Limb (tissue), 2 donors: ENCODE measurements around the gene MPZ.
A peak's percentile ranks its signal among the peaks of the same experiment; 100 is the strongest.
"Not testable (repeated sequence)": the region's sequence is repeated elsewhere in the genome, so short reads cannot be mapped to it uniquely, and the experiment has no call there.

Experiments used
- DNase-seq, 2 donors: peaks; one replicate each; pipeline ENCODE4 v3.0.0-alpha.2; 2016; ENCODE audit errors: extremely low spot score in 2 of 2

MPZ gene

DNA sequence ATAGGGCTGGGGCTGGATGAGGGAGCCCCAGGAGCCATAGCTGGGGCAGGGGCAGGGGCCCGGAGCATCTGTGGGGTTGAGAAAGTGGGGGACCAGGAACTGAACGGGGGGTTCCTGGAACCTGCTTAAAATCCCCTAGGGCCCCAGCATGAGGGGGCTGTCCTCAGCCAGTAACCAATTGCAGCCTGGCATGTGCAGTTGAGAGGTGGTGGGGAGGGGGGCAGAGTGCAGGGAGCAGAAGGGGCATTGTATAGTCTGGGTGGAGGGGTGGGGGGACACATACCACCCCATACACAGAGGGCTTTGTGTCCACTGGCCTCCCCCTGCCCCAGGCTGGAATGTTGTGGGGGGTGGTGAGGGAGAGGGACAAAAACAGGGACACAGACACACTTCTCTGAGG, at the start of gene MPZ:
Gene MPZ, minus strand, starts transcription at position 101 of the 400 bp plus-strand sequence. Its CDS starts 63 bp downstream, at position 38.
- peak in 1 of 2 donors; percentile 36 for DNase-seq

DNA sequence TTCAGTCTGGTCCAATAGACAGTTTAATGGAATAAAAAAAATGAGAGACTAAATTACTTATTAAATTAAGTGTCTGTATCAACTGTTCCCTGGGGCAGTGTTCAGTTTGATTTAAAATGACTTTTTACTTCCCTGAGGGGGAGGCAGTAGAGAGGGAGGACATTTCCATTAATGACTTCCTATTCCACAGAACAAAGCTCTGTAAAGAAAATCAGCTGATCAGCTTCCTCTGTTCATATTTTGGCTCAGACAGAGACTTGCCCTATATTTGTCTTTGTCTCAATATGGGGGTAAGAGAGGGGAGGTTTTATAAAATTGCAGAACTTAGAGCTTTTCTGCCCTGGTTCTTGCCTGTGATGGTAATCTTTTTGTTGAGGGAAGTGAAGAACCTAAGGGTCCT, 49.5 kb upstream of the MPZ start:
- no peak for DNase-seq

DNA sequence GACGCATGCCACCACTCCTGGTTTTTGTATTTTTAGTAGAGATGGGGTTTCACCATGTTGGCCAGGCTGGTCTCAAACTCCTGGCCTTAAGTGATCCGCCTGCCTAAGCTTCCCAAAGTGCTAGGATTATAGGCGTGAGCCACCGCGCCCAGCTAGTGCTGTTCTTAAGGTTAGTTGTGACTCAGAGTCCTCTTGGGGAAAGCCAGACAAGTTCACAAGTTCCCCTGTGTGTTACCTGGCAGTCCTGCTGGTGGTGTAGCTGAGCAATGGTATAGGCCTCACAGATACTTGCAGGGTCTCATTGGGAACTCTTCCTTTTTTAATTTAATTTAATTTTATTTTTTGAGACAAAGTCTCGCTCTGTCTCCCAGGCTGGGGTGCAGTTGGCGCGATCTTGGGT, 47.3 kb upstream of the MPZ start:
- DNase-seq = no peak

GRCh38 chr1:161351482-161351881, 41.7 kb upstream of the MPZ start:
- no peak for DNase-seq

DNA sequence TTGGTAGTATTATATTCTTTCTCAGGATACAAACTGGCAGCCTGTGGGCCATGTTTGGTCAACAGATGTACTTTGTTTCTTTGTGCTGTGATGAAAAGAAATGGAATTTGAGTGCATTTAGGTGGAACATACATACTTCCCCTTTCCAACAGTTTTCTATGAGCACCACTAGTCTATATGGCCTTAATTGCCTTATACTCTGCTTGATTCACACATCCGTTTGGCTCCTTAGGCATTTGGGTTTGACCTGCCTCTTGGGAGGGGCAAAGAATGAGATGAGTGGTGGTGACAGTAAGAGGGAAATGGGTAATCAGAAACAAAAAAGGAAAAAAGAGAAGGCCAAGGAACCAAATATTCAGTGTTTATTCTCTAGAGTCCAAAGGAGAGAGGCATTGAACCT, 40.9 kb upstream of the MPZ start:
- no peak for DNase-seq

DNA sequence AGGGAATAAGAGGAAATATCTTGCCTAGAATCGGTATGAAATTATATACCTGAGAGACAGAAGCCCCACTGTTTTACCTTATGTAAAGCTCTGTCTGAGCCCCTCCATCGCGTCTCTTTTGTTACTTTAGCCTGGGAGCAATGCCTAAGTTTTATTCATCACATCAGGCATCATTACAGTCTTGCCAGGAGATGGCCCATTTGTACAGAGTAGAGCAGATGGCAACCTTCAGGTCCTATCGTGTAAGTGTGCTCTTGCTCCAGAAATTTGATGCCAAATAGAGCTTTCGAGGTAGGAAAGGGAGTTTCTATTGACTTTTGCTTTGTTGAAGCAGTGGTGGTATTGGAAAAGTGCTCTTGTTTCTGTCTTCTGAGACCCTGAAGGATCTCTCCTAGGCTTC, 33.1 kb upstream of the MPZ start:
- no peak for DNase-seq

DNA sequence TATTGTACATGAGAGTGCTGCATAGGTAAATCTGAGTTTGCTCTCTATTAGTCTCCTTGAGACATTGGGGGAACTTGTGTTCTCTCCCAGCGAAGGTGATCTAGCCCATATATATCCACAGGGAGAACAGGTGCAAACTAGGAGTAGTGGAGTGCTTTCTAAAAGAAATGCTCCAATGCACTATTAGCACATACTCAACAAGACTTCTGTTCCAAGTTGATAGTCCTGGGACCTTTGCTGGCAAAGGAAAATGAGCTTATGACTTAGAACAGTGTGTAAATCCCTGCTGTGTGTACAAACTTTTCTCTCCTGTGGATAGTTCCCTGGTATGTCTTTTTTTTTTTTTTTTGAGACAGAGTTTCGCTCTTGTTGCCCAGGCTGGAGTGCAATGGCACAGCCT, 32.4 kb upstream of the MPZ start:
- no peak for DNase-seq

- no peak for DNase-seq
Observed at GRCh38 chr1:161335796-161336195, 26.0 kb upstream of the MPZ start.

DNA sequence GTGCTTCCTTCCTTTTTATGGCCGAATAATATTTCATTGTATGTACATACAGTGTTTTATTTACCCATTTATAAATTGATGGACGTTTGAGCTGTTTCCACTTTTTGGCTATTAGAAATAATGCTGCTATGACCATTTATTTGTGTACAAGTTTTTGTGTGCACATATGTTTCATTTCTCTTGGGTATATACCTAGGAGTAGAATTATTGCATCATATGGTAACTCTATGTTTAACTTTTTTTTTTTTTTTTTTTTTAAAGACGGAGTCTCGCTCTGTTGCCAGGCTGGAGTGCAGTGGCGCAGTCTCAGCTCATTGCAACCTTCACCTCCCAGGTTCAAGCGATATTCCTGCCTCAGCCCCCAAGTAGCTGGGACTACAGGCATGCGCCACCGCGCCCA, 23.4 kb upstream of the MPZ start:
- no peak for DNase-seq

DNA sequence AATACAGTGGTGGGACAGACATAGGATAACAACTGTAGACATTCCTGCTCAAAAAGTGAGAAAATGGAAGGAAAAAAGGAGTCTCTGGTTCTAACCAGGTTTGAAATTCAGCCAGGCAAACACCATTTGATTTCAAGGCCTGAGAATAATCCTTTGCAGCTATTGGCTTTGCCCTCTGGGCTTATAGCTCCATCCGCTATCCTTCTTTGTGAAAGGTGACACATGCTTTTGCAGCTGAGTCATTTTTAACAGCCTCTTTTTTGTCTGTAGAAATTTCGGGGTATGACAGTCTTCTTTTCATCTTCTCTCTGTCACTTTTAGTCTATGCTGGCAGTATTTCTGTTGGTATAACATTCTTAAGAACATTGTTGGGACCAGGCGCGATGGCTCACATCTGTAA, 20.6 kb upstream of the MPZ start:
- DNase-seq = no peak

- DNase-seq = no peak
Observed at GRCh38 chr1:161324020-161324419, 14.3 kb upstream of the MPZ start.

DNA sequence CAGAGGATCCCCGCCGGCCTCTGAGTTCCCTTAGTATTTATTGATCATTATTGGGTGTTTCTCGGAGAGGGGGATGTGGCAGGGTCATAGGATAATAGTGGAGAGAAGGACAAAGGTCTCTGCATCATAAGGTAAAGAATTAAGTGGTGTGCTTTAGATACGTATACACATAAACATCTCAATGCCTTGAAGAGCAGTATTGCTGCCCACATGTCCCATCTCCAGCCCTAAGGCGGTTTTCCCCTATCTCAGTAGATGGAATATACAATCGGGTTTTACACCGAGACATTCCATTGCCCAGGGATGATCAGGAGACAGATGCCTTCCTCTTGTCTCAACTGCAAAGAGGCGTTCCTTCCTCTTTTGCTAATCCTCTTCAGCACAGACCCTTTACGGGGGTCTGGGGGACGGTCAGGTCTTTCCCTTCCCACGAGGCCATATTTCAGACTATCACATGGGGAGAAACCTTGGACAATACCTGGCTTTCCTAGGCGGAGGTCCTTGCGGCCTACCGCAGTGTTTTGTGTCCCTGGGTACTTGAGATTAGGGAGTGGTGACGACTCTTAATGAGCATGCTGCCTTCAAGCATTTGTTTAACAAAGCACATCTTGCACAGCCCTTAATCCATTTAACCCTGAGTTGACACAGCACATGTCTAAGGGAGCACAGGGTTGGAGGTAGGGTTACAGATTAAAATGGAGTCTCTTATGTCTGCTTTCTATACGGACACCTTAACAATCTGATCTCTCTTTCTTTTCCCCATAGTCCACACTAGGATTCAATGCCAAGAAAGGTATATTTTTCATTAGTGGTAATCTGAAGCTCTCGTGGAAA, 6.3 kb upstream of the MPZ start:
- not testable (repeated sequence) for DNase-seq

DNA sequence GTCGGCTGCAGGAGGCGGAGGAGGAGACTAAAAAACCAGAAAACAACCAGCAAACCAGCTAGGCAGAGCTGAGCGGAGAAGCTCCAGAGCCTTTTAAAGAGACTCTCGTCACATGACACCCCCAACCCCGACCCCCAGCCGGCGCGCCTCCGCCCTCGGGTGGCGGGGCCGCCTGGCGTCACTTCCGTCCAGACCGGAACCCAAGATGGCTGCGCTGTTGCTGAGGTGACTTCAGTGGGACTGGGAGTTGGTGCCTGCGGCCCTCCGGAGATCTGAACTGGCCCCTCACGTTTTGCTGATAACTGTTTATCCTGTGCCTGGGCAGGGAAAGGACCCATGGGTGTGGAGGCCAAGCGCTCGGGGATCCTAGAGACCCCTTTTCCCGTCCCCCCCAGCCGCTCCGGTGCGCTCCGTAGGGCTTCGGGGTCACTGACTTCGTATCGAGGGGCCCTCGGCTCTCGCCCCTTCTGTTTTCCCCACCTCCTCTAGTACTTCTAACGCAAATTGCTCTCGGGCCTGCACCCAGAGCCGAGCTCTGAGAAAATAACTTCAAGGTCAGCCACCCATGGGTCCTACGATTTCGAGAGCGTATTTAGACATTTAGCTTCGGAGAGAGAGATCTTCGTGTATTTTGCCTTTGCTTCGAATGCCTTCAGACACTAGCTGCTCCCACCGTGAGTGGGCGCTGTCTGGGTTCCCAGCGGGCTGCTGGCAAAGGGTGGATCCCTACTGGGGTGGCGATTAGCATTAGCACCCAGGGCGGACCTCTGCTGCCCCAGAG, 4.6 kb upstream of the MPZ start, which contains the start of gene SDHC:
Gene SDHC, plus strand, starts transcription at position 181 of the 781 bp plus-strand sequence. Its CDS starts 25 bp downstream, at position 206.
- peak; percentile 94 to 95 for DNase-seq

GRCh38 chr1:161313554-161314200, 3.9 kb upstream of the MPZ start:
- peak in 1 of 2 donors; percentile 30 for DNase-seq

GRCh38 chr1:161311595-161312181, 1.9 kb upstream of the MPZ start:
- no peak for DNase-seq

GRCh38 chr1:161307892-161308638, 1.7 kb downstream of the MPZ start:
- no peak for DNase-seq

GRCh38 chr1:161307230-161307768, 2.5 kb downstream of the MPZ start:
- no peak for DNase-seq

DNA sequence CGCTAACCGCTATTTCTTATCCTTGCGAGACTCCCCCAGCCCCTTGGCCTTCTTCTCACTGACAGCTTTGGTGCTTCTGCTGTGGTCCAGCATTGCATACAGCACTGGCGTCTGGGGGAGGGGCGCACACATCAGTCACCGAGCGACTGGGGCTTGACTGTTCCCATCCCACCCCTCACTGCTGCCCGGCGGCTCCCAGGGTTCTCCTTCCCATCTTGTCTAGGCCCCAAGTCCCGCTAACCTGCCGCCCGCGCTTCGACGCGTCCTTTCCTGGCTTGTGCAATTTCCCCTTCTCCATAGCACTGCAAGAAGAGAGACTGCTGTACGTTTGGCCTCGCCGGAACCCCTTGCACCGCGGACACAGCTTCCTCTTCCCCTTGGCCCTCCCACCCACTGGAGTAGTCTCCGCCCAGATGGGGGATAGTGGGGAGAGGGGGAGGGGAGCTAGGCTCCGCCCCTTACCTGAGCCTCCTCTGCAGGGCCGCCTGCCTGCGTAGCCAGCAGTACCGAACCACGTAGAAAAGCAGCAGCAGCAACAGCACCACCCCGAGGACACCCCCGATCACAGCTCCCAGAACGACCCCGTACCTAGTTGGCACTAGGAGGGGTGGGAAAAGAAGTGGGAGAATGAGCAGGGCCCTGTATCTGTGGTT, 3.8 kb downstream of the MPZ start:
- peak; percentile 35 to 86 for DNase-seq

DNA sequence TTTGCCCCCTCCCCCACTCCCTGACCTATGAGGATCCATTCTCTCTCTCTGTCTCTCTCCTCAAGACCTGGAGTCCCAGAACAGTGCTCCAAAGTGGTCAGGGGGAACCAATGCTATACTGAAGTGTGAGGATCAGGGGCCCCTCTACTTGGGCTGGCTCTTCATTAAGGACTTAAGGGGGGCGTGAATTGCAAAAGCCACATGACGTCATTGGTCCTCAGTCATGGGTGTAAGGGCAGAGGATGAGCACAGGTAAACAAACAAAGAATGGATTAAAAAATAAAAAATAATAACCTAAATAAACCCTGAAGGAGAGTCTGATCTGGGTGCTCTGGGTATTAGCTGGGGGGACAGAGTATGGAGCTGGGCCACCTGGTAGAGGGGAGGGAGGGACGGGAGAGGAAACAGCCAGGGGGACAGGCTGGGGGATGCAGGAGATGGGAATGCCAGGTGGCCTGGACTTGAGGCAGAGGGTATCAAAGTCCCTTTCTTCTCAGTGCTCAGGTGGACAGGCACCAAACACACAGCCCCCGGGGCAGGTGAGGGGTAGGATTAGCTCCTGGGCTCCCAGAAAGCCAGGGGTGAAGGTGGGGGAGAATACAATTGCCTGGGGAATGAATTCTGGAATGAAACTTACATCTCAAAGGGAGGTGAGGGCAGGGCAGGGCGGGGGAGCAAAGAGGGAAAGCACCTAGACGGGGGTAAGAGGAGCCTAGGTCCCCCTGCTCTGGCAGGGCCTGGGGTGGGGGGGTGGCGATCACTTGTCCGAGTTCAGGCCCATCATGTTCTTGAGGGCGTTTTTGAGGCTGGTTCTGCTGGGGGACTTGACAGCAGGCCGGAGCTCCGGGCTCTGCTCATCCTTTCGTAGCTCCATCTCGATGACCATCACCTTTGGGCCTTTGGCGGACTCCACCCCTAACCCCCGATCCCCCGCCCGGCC, 4.6 kb downstream of the MPZ start:
- DNase-seq = no peak
